ENCODE data around the gene CASP10. TPM values are rescaled to one million over a fixed set of nuclear protein-coding genes. Genes with fewer than 3 reads are reported as not detected.
"Not testable (repeated sequence)": the region's sequence is repeated elsewhere in the genome, so short reads cannot be mapped to it uniquely, and the experiment has no call there.

CASP10 gene
- total RNA-seq, 2 donors from 2014 or later = 15.7 to 17.4 TPM

DNA sequence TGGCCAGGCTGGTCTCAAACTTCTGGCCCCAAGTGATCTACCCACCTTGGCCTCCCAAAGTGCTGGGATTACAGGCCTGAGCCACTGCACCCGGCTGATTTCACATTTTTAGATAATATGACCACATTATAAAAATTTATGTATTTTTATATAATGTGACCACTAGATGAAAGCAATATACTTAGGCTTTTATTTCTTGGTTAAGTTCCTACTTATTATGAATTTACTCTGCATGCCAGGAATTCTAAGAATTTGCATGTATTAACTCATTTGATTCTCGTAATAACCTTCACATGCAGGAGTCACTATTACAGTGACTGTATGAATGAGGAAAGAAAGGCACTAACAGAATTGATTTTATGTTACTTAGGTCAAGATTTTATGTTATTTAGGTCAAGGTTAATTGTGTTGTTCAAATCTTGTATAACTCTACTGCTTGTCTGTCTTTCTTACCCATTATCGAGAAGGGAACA lies 51.8 kb downstream of the CASP10 start:
- peak overlapping the region; percentile 93 to 98 for H3K4me3 Mint-ChIP-seq
- H3K9me3 Mint-ChIP-seq = peaks cover 0 to 2% of the 10 kb centered on the region in 2 donors
- H3K4me1 Mint-ChIP-seq (ENCODE audit: low read depth) = peaks cover 64% of the 10 kb centered on the region
- DNase-seq (no peak), ATAC-seq (replicated peaks in 1 of 2) (no peak)
- H3K27ac Mint-ChIP-seq = peak overlapping the region; percentile 97
- no peaks in the 10 kb centered on the region for H3K27me3 Mint-ChIP-seq (ENCODE audit: low read depth)
- peaks cover 11 to 23% of the 10 kb centered on the region in 2 donors for H3K36me3 Mint-ChIP-seq (ENCODE audit: insufficient read depth in 2 of 2)

DNA sequence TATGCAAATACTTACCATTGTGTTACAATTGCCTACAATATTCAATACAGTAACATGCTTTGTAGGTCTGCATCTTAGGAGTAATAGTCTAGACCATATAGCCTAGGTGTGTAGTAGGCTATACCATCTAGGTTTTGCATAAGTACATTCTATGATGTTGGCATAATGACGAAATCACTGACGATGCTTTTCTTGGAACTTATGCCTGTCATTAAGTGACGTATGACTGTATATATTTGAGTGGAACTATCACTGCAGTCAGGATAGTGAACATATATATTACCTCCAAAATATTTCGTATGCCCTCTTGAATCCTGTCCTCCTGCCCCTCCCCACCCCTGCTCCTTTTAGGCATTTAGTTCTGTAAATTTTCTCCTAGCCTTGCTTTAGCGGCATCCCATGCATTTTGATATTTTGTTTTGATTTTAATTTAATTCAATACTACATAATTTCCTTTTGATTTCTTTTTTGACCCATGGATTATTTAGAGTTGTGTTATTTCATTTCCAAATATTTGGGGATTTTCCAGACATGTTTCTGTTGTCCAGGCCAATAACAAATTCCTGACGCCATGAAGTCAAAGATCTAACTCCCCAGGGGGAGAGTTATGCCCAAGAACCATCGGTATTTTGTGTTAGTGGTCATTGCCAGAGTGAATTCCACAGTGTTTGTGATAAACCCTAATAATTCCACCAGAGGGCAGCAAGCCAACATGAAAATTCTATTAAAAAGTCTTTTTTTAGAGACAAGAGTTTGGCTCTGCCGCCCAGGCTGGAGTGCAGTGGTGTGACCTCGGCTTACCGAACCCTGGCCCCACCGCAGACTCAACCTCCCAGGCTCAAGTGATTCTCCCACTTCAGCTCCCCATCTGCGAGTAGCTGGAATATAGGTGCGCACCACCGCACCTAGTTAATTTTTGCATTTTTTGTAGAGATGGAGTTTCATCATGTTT lies 53.2 kb downstream of the CASP10 start:
- Mint-ChIP-seq H3K27me3 (ENCODE audit: low read depth) (no peaks in the 10 kb centered on the region), H3K36me3 (ENCODE audit: insufficient read depth in 2 of 2) (peaks cover 24 to 37% of the 10 kb centered on the region in 2 donors), H3K27ac (peak overlapping the region; percentile 97), H3K4me3 (peak overlapping the region; percentile 93 to 98), H3K9me3 (peaks cover 3 to 7% of the 10 kb centered on the region in 2 donors), H3K4me1 (ENCODE audit: low read depth) (peaks cover 59% of the 10 kb centered on the region)
- DNase-seq (peak; percentile 48 to 62), ATAC-seq (replicated peaks in 1 of 2) (peak; percentile 5 to 40)

DNA sequence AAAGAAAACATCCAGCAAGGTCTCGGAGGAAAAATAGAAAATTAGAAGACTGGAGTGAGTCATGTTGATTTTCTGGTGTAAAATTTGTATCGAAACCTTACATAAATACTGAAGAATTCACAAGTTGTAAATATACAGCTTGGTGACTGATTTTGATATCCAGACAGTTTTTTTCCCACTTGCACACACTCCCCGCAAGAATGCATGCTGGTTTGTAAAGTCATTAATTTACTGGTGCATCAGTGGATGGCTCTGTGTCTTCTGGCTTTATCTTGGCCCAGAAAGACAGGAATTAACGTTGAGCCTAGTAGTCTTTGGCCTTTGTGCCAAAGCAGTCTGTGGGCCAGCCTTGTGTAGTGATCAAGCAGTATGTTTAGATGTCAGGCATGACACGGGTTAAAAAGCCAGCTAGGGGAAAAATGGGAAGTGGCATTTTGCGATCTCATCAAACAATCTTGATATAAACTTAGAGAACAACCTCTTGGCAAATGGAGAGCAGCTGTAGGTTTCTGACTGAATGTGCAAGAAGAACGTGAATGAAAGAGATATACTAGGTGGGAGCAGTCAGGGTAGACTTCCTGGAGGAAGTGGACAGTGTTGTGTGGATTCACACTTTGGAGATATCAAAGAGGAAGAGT lies 54.7 kb downstream of the CASP10 start:
- Mint-ChIP-seq H3K27me3 (ENCODE audit: low read depth) (no peaks in the 10 kb centered on the region), H3K4me1 (ENCODE audit: low read depth) (peaks cover 50% of the 10 kb centered on the region), H3K27ac (peak overlapping the region; percentile 97), H3K9me3 (peaks cover 3 to 7% of the 10 kb centered on the region in 2 donors), H3K4me3 (peak overlapping the region; percentile 31 to 93), H3K36me3 (ENCODE audit: insufficient read depth in 2 of 2) (peaks cover 31 to 48% of the 10 kb centered on the region in 2 donors)
- ATAC-seq (replicated peaks in 1 of 2) (no peak), DNase-seq (no peak)

DNA sequence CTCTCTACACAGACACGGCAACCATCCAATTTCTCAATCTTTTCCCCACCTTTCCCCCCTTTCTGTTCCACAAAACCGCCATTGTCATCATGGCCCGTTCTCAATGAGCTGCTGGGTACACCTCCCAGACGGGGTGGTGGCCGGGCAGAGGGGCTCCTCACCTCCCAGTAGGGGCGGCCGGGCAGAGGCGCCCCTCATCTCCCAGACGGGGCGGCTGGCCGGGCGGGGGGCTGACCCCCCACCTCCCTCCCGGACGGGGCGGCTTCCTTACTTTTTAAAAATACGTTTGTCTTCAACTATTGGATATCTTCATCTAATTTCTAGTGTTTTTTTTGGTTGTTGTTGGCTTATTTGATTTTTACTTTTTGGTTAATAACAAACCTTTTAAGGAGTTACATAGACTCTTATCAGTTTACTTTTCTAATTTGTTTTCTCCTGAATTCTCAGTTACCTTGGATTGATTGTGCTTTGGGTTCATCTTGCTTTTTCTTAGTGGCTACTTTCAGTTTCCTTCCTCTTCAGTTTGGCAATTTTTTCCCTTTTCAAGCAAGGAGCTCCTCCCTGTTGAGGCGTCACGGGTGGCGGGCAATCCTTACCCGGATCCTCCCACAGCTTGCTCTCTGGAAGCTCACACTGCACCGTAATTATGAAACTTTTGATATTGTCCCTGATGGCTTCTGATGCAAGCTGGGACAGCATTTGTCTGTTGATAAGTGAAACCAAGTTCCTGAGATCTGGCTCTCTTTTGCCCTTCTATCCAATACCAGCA lies 56.4 kb downstream of the CASP10 start:
- DNase-seq; H3K27me3 Mint-ChIP-seq (ENCODE audit: low read depth); H3K9me3 Mint-ChIP-seq: not testable (repeated sequence)
- Mint-ChIP-seq H3K4me3 (peak overlapping the region; percentile 47 to 74), H3K4me1 (ENCODE audit: low read depth) (peaks cover 41% of the 10 kb centered on the region), H3K27ac (peak overlapping the region; percentile 90), H3K36me3 (ENCODE audit: insufficient read depth in 2 of 2) (peaks cover 28 to 48% of the 10 kb centered on the region in 2 donors)
- peak in 1 of 2 donors; percentile 13 for ATAC-seq (replicated peaks in 1 of 2)

DNA sequence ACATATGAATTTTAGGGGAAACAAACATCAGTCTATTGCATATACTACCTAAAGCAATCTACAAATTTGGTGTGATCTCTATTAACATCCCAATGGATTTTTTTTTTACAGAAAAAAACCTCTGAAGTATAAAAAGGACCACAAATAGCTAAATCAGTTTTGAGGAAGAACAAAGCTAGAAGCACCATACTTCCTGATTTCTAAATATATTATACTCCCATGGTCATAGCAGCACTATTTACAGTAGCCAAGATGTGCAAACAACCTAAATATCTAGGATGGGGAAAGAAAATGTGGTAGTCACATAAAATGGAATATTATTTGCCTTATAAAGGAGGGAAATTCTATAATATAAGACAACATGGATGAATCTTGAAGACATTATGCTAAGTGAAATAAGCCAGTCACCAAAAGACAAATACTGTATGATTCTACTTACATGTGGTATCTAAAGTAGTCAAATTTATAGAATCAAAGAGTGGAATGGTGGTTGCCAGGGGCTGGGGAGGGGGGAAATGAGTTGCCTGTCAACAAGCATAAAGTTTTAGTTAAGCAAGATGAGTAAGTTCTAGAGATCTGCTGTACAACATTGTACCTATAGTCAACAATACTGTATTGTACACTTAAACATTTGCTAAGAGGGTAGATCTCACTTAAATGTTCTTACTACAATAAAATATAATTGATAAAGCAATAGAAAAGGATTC lies 59.8 kb downstream of the CASP10 start:
- Mint-ChIP-seq H3K36me3 (ENCODE audit: insufficient read depth in 2 of 2) (peaks cover 27 to 34% of the 10 kb centered on the region in 2 donors), H3K27me3 (ENCODE audit: low read depth) (no peaks in the 10 kb centered on the region), H3K4me1 (ENCODE audit: low read depth) (peaks cover 20% of the 10 kb centered on the region), H3K9me3 (peaks cover 3 to 7% of the 10 kb centered on the region in 2 donors), H3K27ac (peak overlapping the region; percentile 67), H3K4me3 (no peak overlapping the region)
- no peak for DNase-seq
- ATAC-seq (replicated peaks in 1 of 2) = peak; percentile 73 to 79

DNA sequence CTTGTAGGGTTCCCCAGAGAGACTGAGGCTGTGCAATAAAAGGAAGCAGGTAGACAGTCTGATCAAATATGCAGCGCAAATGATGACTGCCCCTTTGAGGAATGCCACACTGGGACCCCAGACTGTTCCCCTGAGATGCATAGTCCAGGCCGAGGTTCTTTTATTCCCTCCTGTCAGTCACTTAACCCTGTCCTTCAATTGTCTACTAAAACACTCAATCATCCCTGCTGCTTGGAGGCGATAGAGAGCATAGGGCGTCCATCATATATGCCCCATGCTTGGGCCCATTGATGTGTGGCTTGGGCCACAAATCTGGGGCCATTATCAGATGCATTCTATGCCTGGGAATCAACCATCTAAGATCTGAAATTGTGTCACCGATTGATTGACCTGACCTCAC lies 61.9 kb downstream of the CASP10 start:
- Mint-ChIP-seq H3K4me1 (ENCODE audit: low read depth) (peaks cover 19% of the 10 kb centered on the region), H3K36me3 (ENCODE audit: insufficient read depth in 2 of 2) (peaks cover 20 to 25% of the 10 kb centered on the region in 2 donors), H3K27me3 (ENCODE audit: low read depth) (no peaks in the 10 kb centered on the region), H3K4me3 (no peak overlapping the region), H3K27ac (no peak overlapping the region), H3K9me3 (peaks cover 2 to 7% of the 10 kb centered on the region in 2 donors)
- DNase-seq = no peak
- no peak for ATAC-seq (replicated peaks in 1 of 2)

DNA sequence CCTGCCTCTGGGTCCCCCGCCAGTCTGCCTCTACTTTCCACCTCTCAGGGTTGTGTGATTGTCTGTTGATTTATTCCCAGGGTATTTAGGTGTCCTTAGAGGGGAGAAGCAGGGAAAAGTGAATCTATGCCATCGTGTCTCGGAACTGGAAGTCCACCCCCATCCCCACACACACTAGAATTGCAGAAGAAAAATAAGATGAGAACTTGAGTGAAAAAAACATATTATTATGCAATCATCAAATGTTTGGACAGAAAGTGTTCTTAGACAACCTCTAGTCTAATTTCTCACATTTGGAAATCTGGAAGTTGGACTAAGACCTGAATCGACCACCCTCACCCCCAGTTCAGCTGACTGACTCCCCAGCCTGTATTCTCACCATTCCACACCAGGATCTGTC lies 63.3 kb downstream of the CASP10 start:
- Mint-ChIP-seq H3K4me3 (no peak overlapping the region), H3K36me3 (ENCODE audit: insufficient read depth in 2 of 2) (peaks cover 14 to 20% of the 10 kb centered on the region in 2 donors), H3K27me3 (ENCODE audit: low read depth) (no peaks in the 10 kb centered on the region), H3K9me3 (peaks cover 3 to 4% of the 10 kb centered on the region in 2 donors), H3K4me1 (ENCODE audit: low read depth) (peaks cover 24% of the 10 kb centered on the region), H3K27ac (peak overlapping the region; percentile 37)
- ATAC-seq (replicated peaks in 1 of 2) (no peak), DNase-seq (no peak)

DNA sequence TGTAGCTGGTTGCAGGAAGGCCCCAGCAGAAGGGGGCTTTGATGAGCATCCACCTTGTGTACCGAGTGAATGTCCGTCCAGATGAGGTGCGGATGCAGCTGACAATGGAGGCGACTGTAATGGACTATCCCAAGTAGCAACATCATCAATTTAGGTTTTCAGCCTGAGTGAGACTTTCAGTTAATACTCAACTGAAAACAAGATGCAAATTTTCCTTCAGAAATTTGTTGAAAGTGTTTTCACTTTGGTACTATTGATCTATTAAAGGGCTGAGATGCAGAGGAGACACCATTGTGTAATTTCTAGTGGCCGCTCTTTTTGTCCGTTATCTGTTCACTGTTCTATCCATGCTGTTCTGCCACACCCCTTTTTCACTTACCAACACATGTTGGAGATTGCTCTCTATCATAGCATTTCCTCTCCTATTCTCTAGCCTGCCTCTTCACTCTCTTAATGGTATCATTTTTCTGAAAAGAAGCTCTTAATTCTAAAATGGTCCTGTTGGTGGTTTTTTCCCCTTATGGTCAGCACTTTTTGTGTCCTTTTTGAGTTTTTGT lies 65.4 kb downstream of the CASP10 start:
- ATAC-seq (replicated peaks in 1 of 2) (no peak), DNase-seq (no peak)
- Mint-ChIP-seq H3K4me1 (ENCODE audit: low read depth) (peaks cover 41% of the 10 kb centered on the region), H3K36me3 (ENCODE audit: insufficient read depth in 2 of 2) (peaks cover 11 to 20% of the 10 kb centered on the region in 2 donors), H3K27ac (no peak overlapping the region), H3K4me3 (no peak overlapping the region), H3K9me3 (peaks cover 3 to 4% of the 10 kb centered on the region in 2 donors), H3K27me3 (ENCODE audit: low read depth) (no peaks in the 10 kb centered on the region)

DNA sequence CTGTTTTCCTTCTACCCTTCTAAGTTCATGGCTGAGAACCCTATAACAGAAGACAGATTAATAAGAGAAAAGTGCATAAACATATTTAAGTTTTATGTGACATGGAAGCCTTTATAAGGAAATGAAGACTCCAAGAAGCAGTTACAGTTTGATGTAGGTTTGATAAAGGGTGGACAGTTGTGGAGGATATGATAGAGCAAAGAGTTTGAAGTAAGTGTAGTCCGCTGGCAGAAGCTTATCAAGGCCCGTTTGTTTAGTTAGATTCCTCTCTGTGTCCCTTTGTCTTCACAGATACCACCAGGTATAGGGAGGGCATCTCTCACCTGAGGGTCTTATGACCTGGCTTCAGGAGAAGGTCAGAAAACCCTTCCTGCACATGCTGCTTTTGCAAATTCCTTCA lies 66.9 kb downstream of the CASP10 start:
- no peak for ATAC-seq (replicated peaks in 1 of 2)
- Mint-ChIP-seq H3K4me3 (no peak overlapping the region), H3K27ac (no peak overlapping the region), H3K27me3 (ENCODE audit: low read depth) (no peaks in the 10 kb centered on the region), H3K9me3 (peaks cover 3 to 4% of the 10 kb centered on the region in 2 donors), H3K36me3 (ENCODE audit: insufficient read depth in 2 of 2) (peaks cover 11 to 20% of the 10 kb centered on the region in 2 donors), H3K4me1 (ENCODE audit: low read depth) (peaks cover 56% of the 10 kb centered on the region)
- DNase-seq = no peak

DNA sequence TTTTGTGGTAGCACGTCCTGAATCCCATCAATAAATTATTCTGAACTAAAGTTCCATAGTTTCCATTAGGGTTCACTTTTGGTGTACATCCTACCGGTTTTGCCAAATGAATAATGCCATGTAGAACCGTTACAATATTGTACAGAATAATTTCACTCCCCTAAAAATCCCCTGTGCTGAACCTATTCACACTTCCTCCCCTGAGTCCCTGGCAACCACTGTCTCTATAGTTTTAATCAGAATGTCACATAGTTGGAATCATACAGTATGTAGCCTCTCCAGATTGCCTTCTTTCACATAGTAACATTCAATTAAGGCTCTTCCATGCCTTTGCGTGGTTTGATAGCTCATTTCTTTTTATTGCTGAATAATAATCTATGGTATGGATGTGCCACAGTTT lies 67.8 kb downstream of the CASP10 start:
- no peak overlapping the region for H3K4me3 Mint-ChIP-seq
- no peaks in the 10 kb centered on the region for H3K27me3 Mint-ChIP-seq (ENCODE audit: low read depth)
- H3K9me3 Mint-ChIP-seq = peaks cover 3 to 4% of the 10 kb centered on the region in 2 donors
- DNase-seq = no peak
- no peak for ATAC-seq (replicated peaks in 1 of 2)
- H3K36me3 Mint-ChIP-seq (ENCODE audit: insufficient read depth in 2 of 2) = peaks cover 11 to 23% of the 10 kb centered on the region in 2 donors
- H3K27ac Mint-ChIP-seq = peak overlapping the region; percentile 78
- H3K4me1 Mint-ChIP-seq (ENCODE audit: low read depth) = peaks cover 65% of the 10 kb centered on the region

DNA sequence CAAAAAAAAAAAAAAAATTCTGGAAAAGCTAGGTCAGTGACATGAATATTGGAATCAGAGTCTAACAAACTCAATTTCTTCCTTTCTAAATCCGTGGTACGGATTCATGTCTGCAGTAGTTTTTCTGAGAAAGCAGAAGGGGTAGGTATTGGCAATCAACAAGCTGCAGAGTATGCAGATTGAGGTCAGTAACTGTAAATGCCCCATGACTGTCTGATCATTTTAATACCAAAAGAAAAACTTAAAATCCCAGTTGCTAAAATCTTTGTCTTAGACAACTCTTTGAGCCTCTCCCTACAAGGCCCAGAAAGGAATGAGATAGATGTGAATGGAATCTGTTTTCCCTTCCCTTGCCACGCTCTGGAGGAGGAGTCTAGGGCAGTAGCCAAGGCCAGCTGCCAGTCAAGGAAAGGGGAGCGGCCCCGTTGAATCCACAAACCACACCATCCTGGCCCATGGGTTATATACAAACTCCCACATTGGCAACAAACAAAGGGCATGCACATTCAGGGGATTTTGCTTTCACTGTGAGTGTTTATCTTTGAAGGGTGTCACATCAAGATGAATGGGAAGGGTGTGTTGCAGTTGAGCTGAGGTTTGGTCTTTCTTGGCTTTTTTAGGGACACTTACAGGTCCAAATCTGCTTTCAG lies 71.3 kb downstream of the CASP10 start:
- Mint-ChIP-seq H3K27ac (peak overlapping the region; percentile 85), H3K27me3 (ENCODE audit: low read depth) (no peaks in the 10 kb centered on the region), H3K4me1 (ENCODE audit: low read depth) (peaks cover 86% of the 10 kb centered on the region), H3K4me3 (peak overlapping the region; percentile 47 to 53), H3K36me3 (ENCODE audit: insufficient read depth in 2 of 2) (peaks cover 11 to 25% of the 10 kb centered on the region in 2 donors), H3K9me3 (peaks cover 3 to 4% of the 10 kb centered on the region in 2 donors)
- DNase-seq (peak; percentile 38 to 42), ATAC-seq (replicated peaks in 1 of 2) (no peak)

All from activated T-cell treated with anti-CD3 and anti-CD28 coated beads, Interleukin-2, amount 50 U/mL, for 72 hours (primary cell).